Upper lobe of left lung (tissue), 6 donors: Measurements from ENCODE around the gene TMEM198. TPM values are rescaled to one million over a fixed set of nuclear protein-coding genes. Genes with fewer than 3 reads are reported as not detected.

Experiments used
- ATAC-seq, 2 donors: fragments of 200-7000 bp; cut with Tn5 transposase; one replicate each; pipeline ENCODE4 v1.9.1; 2022; ENCODE audit warnings: mild to moderate bottlenecking in 2 of 2, moderate library complexity in 2 of 2; ENCODE audit not compliant: low FRiP score in 2 of 2
- DNase-seq, 2 donors: peaks; one replicate each; pipeline ENCODE4 v3.0.0-alpha.2; 2019 to 2020
- H3K27ac ChIP-seq, 4 donors: fragments of 200-600 bp; sonication (generic); one replicate each; pipeline ENCODE4 v1.5.1; 2016 to 2019
- H3K27me3 ChIP-seq, 4 donors: fragments of 200-600 bp; sonication (generic); one replicate each; pipeline ENCODE4 v1.5.1; 2017 to 2019
- H3K36me3 ChIP-seq, 4 donors: fragments of 200-600 bp; sonication (generic); one replicate each; pipeline ENCODE4 v1.5.1; 2016 to 2019
- H3K4me1 ChIP-seq, 4 donors: fragments of 200-600 bp; sonication (generic); one replicate each; pipeline ENCODE4 v1.5.1; 2018 to 2019
- H3K4me3 ChIP-seq, 4 donors: fragments of 200-600 bp; sonication (generic); one replicate each; pipeline ENCODE4 v1.5.1; 2017 to 2019; ENCODE audit warnings: mild to moderate bottlenecking in 2 of 4, moderate library complexity in 1 of 4
- H3K9me3 ChIP-seq, 4 donors: fragments of 200-600 bp; sonication (generic); one replicate each; pipeline ENCODE4 v1.5.1; 2018 to 2019
- CTCF ChIP-seq, 6 experiments: fragments of 450-650 bp in 4 of 6; fragments of 200-600 bp in 2 of 6; sonication (generic) in 2 of 6; IDR thresholded peaks; one replicate each; pipeline ENCODE4 v1.5.1; 2016 to 2019; ENCODE audit warnings: antibody characterized with exemption in 6 of 6
- EP300 ChIP-seq, 4 donors: sonication (generic); formaldehyde crosslinking; IDR thresholded peaks; one replicate each; pipeline ENCODE4 v1.5.1; 2017; ENCODE audit warnings: antibody characterized with exemption in 4 of 4, control low read depth in 2 of 4
- POLR2A ChIP-seq, 4 donors: fragments of 450-650 bp; IDR thresholded peaks; one replicate each; pipeline ENCODE4 v1.5.1; 2016 to 2017; ENCODE audit warnings: antibody characterized with exemption in 4 of 4, mild to moderate bottlenecking in 2 of 4
- POLR2AphosphoS5 ChIP-seq, 2 donors: sonication (generic); formaldehyde crosslinking; IDR thresholded peaks; one replicate each; pipeline ENCODE4 v1.5.1; 2017; ENCODE audit warnings: antibody characterized with exemption in 2 of 2
- WGBS, 2 donors: methylation state at CpG; one replicate each; pipeline ENCODE4 v1.1.5; 2017 to 2018; 5-methylcytosine and 5-hydroxymethylcytosine counted together
- total RNA-seq, 6 donors: library from RNA; depleted of rRNA in 4 of 6; stranded (reverse); fragments of >200 nt in 4 of 6; gene quantifications; one replicate each; pipeline versions ENCODE4 v1.1.0 to v1.2.1, GENCODE V29; 2016 to 2021
- donor health status: DM: no; HTN: no; CAD: no; lungs with moderate emphysema.
- donor health status: DM: no; HTN: yes; CAD: no; lungs with severe emphysema.

The TMEM198 gene
- total RNA-seq, 6 donors from 2014 or later, result 1.9 to 12.6 (median 4.2) TPM

GRCh38 chr2:219499555-219499954 is 44.3 kb upstream of the TMEM198 start:
- Histone ChIP-seq H3K27me3 (peaks cover 0 to 23% (median 12%) of the 10 kb centered on the region in 4 donors), H3K36me3 (peaks cover 8 to 27% (median 19%) of the 10 kb centered on the region in 4 donors), H3K4me3 (peak overlapping the region in 3 of 4 donors; percentile 68 to 75 (median 74)), H3K27ac (no peak overlapping the region), H3K4me1 (peaks cover 19 to 30% (median 30%) of the 10 kb centered on the region in 4 donors), H3K9me3 (no peaks in the 10 kb centered on the region)
- DNase-seq (no peak), ATAC-seq (no peak)
- 70 to 78% methylated on average over 1 of the region's 1 CpG for WGBS, 2 donors
- TF ChIP-seq POLR2AphosphoS5 (IDR thresholded peaks at IDR 0.05), result no peak
- TF ChIP-seq EP300 (IDR thresholded peaks at IDR 0.05), result no peak
- no peak for TF ChIP-seq POLR2A (IDR thresholded peaks at IDR 0.05)
- TF ChIP-seq CTCF (IDR thresholded peaks at IDR 0.05), result no peak

- ATAC-seq (no peak), DNase-seq (no peak)
- 94 to 98% methylated on average over 2 of the region's 2 CpGs for WGBS, 2 donors
- Histone ChIP-seq H3K4me3 (no peak overlapping the region), H3K9me3 (no peaks in the 10 kb centered on the region), H3K4me1 (peaks cover 19 to 30% (median 30%) of the 10 kb centered on the region in 4 donors), H3K36me3 (peaks cover 8 to 33% (median 24%) of the 10 kb centered on the region in 4 donors), H3K27ac (no peak overlapping the region), H3K27me3 (peaks cover 0 to 21% (median 11%) of the 10 kb centered on the region in 4 donors)
- no peak for TF ChIP-seq POLR2A (IDR thresholded peaks at IDR 0.05)
- TF ChIP-seq CTCF (IDR thresholded peaks at IDR 0.05), result no peak
- no peak for TF ChIP-seq POLR2AphosphoS5 (IDR thresholded peaks at IDR 0.05)
- no peak for TF ChIP-seq EP300 (IDR thresholded peaks at IDR 0.05)
These were observed 43.7 kb upstream of the TMEM198 start for GRCh38 chr2:219500135-219500534.

- 92 to 95% methylated on average over 14 of the region's 14 CpGs for WGBS, 2 donors
- peaks cover 13 to 50% (median 40%) of the 10 kb centered on the region in 4 donors for H3K36me3 ChIP-seq
- no peak overlapping the region for H3K27ac ChIP-seq
- peaks cover 0 to 5% (median 3%) of the 10 kb centered on the region in 4 donors for H3K27me3 ChIP-seq
- DNase-seq, result no peak
- H3K9me3 ChIP-seq, result no peaks in the 10 kb centered on the region
- H3K4me3 ChIP-seq, result no peak overlapping the region
- TF ChIP-seq POLR2A (IDR thresholded peaks at IDR 0.05) (no peak), EP300 (IDR thresholded peaks at IDR 0.05) (no peak), POLR2AphosphoS5 (IDR thresholded peaks at IDR 0.05) (no peak), CTCF (IDR thresholded peaks at IDR 0.05) (no peak)
- peaks cover 18 to 26% (median 23%) of the 10 kb centered on the region in 4 donors for H3K4me1 ChIP-seq
- no peak for ATAC-seq
These were observed 42.0 kb upstream of the TMEM198 start for GRCh38 chr2:219501849-219502248.

- no peak for TF ChIP-seq POLR2AphosphoS5 (IDR thresholded peaks at IDR 0.05)
- TF ChIP-seq EP300 (IDR thresholded peaks at IDR 0.05), result no peak
- no peak for TF ChIP-seq POLR2A (IDR thresholded peaks at IDR 0.05)
- TF ChIP-seq CTCF (IDR thresholded peaks at IDR 0.05), result no peak
- no peak for ATAC-seq
- H3K9me3 ChIP-seq, result no peaks in the 10 kb centered on the region
- H3K4me1 ChIP-seq, result peaks cover 11 to 18% (median 15%) of the 10 kb centered on the region in 4 donors
- no peak overlapping the region for H3K4me3 ChIP-seq
- no peak for DNase-seq
- H3K36me3 ChIP-seq, result peaks cover 13 to 53% (median 42%) of the 10 kb centered on the region in 4 donors
- no peaks in the 10 kb centered on the region for H3K27me3 ChIP-seq
- H3K27ac ChIP-seq, result no peak overlapping the region
These were observed 41.2 kb upstream of the TMEM198 start for GRCh38 chr2:219502618-219503017.

GRCh38 chr2:219505585-219505984 is 38.2 kb upstream of the TMEM198 start:
- 88 to 91% methylated on average over 9 of the region's 9 CpGs for WGBS, 2 donors

More at GRCh38 chr2:219505585-219505984, 38.2 kb upstream of the TMEM198 start:
- Histone ChIP-seq H3K9me3 (no peaks in the 10 kb centered on the region), H3K36me3 (peaks cover 13 to 53% (median 42%) of the 10 kb centered on the region in 4 donors), H3K4me1 (peaks cover 15 to 22% (median 16%) of the 10 kb centered on the region in 4 donors), H3K27me3 (peaks cover 0 to 18% (median 2%) of the 10 kb centered on the region in 4 donors), H3K27ac (no peak overlapping the region), H3K4me3 (no peak overlapping the region)
- no peak for DNase-seq
- no peak for ATAC-seq
- TF ChIP-seq POLR2AphosphoS5 (IDR thresholded peaks at IDR 0.05) (no peak), POLR2A (IDR thresholded peaks at IDR 0.05) (no peak), EP300 (IDR thresholded peaks at IDR 0.05) (no peak), CTCF (IDR thresholded peaks at IDR 0.05) (no peak)
